NB4 (cell line): ENCODE measurements around the gene ODAD3.
A peak's percentile ranks its signal among the peaks of the same experiment; 100 is the strongest.

Experiments used
- POLR2A ChIP-seq: IDR thresholded peaks from 2 replicates; pipeline ENCODE4 v1.6.1; 2011; ENCODE audit warnings: mild to moderate bottlenecking; ENCODE audit not compliant: insufficient read length; ENCODE audit errors: extremely low read depth
- TF ChIP-seq, protein P1 (sequence below): IDR thresholded peaks from one replicate; pipeline ENCODE4 v1.5.1; 2012; ENCODE audit warnings: low read depth, low read length

GRCh38 chr19:11378319-11379189 is 56.4 kb downstream of the ODAD3 start:
- TF ChIP-seq, protein P1, sequence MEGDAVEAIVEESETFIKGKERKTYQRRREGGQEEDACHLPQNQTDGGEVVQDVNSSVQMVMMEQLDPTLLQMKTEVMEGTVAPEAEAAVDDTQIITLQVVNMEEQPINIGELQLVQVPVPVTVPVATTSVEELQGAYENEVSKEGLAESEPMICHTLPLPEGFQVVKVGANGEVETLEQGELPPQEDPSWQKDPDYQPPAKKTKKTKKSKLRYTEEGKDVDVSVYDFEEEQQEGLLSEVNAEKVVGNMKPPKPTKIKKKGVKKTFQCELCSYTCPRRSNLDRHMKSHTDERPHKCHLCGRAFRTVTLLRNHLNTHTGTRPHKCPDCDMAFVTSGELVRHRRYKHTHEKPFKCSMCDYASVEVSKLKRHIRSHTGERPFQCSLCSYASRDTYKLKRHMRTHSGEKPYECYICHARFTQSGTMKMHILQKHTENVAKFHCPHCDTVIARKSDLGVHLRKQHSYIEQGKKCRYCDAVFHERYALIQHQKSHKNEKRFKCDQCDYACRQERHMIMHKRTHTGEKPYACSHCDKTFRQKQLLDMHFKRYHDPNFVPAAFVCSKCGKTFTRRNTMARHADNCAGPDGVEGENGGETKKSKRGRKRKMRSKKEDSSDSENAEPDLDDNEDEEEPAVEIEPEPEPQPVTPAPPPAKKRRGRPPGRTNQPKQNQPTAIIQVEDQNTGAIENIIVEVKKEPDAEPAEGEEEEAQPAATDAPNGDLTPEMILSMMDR, result peak; percentile 71
- TF ChIP-seq POLR2A, result no peak
